NCI-H748 treated with DMSO at 0.1 percent for 48 hours (cell line): ENCODE results near the gene PEX11G.
A peak's percentile ranks its signal among the peaks of the same experiment; 100 is the strongest.

Experiments used
- DNase-seq: peaks from one replicate; lab custom pipeline; 2025; lab: John Stamatoyannopoulos, UW

The PEX11G gene

DNA sequence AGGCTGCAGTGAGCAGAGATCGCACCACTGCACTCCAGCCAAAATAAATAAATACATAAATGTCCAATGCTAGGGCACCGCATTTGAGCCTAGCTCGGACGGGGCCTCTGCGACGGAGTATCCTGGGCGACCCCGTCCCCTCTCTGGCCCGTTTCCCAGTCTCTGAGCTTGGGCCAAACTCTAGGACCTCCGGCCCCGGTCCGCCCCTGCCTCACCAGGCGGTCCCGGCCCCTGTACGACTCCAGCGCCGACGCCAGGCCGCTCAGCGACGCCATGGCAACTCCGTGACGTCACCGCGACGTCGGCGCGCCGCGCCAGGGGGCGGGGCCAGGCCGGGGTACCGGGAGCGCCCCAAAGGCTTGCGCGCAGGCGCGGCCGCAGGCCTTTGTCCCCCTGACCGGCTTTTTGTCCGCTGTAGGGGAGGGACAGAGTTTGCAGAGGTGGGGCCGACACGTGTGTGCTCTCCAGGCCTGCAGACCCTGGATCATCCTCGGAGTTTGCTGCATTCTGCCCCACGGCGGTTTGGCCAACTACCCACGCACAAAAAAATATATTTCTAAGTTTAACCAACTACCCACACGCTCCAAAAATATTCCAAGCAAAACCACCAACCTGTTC, at the start of gene PEX11G:
Gene PEX11G, minus strand, starts transcription at position 300 of the 618 bp plus-strand sequence. Its CDS starts 25 bp downstream, at position 275.
- DNase-seq = peak; percentile 68

DNA sequence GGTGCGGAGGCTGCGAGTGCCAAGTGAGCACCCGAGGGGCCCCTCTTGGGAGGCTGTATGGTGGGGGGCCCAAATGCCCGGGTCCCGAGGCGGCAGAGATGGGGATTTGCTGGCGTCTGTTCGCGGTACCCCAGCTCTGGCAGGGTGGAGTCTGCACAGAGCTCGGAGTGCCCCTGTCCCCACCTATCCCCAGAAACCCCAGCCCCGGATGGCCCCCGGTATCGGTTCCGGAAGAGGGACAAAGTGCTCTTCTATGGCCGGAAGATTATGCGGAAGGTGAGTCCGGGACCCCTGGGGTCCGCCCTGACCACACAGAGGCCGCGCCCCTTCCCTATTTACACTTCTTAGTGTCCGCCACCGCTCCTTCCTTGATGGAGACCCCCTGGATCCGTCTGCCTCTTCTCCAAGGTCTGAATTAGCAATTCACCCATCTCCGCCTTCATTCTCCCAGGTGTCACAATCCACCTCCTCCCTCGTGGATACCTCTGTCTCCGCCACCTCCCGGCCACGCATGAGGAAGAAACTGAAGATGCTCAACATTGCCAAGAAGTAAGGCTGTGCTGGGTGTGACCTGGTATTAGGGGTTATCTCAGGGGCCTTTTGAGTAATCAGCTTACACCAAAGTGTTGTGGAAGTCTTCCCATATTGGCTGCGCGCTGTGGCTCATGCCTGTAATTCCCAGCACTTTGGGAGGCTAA, 47.3 kb upstream of the PEX11G start:
- DNase-seq = no peak

DNA sequence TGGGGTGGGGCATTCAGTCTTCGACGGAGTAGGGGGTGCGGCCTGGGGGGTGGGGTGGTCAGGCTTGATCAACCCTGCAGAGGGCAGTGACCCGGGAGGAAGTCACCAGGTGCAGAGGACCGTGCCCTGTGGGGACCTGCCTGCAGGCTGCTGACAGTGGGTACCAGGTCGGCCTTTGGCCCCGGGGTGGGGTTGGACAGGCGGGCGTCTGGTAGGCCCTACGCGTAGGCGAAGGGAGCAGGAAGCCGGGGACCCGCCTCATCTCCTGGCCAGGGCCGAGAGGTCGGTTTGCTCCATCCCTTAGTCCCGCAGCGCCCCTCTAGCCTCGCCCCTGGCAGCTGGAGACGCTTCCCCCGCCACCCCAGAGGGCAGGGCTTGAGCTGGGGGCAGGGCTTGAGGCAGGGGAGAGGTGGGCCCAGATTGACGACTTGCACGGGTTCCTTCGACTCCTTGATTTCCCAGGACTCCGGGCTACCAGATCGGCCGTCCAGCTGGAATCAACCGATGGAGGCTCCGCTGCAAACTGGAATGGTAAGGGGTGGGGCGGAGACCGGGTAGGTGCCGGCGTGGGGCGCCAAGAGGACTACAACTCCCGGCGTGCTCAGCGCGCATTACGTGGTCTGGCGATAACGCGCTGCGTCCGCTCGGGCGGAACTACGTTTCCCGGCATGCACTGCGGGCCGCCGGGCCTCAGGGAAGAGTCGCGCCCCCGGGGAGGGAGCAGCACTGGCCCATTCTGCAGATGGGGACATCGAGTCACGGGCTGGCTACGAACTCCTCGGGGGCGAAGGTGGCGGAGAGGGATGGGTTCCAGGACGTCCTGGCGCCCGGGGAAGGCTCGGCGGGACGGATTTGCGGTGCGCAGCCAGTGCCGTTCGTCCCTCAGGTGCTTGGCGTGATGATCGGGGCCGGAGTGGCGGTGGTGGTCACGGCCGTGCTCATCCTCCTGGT, 46.5 kb upstream of the PEX11G start, which contains the start of gene PNPLA6:
Gene PNPLA6, plus strand, starts transcription at position 671 of the 951 bp plus-strand sequence. Its CDS starts 72 bp downstream, at position 743.
- DNase-seq = peak; percentile 49

DNA sequence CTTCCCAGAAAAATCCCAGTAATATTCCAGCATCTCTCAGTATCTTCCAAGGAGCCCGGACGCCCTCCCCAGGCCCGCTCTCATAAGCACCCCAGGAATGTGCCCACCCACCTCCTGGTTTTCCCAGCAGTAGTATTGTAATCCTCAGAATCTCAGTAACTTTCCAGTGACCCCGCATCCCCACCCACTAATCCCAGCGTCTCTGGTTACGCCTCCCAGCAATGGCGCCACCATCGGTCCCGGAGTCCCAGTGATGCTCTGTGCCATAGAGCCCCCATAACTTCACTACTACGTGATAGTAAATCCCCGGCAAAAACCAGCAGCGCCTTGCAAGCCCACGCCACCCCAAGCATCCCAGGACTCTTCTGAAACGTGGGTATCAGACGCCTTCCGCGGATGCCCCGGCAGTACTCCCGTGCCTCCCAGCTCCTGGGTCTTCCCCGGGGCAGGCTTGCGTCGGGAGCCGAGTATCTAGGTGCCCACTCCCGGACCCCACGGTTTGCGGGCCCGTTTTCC, 45.8 kb upstream of the PEX11G start:
- DNase-seq = no peak

DNA sequence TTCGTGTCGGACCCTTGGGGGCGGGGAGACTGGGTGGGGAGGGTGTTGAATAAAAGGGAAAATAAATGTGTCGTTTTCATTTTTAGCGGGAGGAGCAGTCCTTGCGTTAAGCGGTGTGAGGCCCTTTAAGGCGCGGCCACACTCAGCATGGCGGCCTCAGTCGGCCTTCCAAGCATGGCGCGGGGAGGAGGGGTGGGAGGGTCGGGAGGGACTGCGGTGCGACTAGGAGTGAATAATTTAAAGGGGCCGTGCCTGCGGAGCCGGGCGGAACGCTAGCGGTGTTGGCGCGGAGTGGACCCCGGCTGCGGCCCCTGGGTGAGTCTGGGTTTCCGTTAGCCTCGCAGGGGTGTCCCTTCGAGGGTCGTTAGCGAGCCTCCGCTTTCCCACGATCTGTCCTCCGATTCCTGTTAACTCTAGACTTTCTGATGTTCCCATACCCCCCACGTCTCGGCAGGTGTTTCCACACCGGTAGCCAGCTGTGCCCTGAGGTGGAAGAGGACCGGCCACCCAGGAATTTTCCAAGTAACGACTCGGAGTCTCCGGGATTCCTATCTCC, 45.2 kb upstream of the PEX11G start:
- DNase-seq = peak; percentile 27

DNA sequence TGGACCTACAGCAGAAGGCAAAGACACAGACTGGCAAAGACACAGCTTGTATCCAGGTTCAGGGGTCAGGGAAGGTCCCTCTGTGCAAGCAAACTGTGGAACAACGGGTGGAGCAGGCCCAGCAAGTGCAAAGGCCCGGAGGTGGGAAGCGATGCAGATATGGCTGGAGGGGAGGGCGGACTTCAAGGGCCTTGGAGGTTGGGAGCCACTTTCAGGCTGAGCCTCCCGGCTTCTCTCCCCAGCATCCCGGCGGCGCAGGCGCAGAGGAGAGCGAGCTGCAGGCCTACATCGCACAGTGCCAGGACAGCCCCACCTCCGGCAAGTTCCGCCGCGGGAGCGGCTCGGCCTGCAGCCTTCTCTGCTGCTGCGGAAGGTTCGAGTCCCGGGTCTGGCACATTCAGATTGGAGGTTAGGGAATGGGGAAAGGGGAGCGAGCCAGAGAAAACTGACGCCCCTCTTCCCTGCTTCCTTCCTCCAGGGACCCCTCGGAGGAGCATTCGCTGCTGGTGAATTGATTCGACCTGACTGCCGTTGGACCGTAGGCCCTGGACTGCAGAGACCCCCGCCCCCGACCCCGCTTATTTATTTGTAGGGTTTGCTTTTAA, 44.5 kb upstream of the PEX11G start:
- no peak for DNase-seq

DNA sequence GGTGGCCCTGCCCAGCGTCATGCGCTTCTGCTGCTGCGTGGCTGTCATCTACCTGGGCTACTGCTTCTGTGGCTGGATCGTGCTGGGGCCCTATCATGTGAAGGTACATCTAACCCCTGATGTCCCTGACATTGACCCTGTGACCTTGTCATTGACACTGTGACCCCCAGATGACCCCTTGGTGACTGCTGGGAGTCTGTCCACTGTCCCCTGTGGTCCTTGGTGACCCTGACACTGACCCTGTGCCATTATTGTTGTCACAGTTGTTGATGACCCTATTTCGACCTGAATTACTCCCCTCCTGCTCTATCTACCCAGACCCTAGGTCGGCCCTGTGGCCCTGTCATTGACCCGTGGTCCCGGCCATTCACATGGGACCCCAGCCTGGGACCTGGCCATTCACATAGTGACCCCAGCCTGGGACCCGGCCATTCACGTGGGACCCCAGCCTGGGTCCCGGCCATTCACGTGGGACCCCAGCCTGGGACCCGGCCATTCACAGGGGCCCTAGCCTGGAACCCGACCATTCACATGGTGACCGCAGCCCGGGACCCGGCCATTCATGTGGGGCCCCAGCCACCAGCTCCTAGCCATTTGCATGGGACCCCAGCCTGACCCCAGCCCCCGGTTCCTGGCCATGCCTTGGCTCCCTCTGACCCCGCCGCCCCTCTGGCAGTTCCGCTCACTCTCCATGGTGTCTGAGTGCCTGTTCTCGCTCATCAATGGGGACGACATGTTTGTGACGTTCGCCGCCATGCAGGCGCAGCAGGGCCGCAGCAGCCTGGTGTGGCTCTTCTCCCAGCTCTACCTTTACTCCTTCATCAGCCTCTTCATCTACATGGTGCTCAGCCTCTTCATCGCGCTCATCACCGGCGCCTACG, 41.0 kb upstream of the PEX11G start:
- no peak for DNase-seq

DNA sequence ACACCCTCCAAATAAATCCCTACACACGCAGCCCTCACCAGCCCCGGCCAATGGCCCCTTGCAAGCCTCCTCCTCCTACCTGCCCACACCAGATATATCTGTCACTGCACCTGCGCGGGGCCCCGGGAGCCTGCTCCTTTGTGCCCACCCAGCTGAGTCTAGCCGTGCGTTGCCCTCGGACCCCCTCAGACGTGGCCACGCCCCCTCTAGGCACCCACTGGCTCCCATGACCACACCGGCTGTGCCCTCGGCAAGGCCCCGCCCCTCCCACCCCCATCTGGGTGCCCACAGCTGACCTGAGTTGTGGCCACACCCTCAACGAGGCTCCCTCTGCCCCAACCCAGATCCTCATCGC, 40.4 kb upstream of the PEX11G start:
- no peak for DNase-seq

DNA sequence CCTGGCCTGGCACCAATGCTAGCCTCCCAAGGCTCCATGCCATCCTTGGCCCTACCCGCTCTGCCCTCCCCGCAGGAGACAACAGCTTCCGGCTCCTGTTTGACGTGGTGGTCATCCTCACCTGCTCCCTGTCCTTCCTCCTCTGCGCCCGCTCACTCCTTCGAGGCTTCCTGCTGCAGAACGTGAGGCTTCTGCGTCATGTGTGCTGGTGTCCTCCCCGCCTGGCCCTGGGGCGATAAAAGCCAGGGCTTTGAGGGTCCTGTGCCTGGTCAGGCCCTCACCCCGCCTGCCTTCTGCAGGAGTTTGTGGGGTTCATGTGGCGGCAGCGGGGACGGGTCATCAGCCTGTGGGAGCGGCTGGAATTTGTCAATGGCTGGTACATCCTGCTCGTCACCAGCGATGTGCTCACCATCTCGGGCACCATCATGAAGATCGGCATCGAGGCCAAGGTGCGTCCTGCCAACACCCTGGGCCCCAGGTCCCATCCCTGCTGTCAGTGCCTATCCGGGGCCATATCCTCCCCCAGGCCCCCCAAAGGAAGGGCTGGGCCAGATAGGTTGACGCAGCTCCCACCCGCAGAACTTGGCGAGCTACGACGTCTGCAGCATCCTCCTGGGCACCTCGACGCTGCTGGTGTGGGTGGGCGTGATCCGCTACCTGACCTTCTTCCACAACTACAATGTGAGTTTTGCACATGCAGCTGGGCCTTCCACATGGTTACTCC, 39.8 kb upstream of the PEX11G start:
- DNase-seq = no peak

DNA sequence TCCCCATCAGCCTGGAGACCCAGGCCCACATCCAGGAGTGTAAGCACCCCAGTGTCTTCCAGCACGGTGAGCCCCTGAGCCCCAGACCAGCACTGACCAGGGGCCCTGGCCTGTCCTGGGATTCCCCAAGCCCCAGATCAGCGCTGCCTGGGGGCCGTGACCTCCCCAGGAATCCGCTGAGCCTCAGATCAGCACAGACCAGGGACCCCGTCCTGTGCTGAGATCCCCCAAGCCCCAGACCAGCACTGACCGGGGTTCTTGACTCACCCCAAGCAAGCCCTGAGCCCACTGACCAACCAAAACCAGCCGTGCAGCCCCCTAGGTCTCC, 39.3 kb upstream of the PEX11G start:
- no peak for DNase-seq

DNA sequence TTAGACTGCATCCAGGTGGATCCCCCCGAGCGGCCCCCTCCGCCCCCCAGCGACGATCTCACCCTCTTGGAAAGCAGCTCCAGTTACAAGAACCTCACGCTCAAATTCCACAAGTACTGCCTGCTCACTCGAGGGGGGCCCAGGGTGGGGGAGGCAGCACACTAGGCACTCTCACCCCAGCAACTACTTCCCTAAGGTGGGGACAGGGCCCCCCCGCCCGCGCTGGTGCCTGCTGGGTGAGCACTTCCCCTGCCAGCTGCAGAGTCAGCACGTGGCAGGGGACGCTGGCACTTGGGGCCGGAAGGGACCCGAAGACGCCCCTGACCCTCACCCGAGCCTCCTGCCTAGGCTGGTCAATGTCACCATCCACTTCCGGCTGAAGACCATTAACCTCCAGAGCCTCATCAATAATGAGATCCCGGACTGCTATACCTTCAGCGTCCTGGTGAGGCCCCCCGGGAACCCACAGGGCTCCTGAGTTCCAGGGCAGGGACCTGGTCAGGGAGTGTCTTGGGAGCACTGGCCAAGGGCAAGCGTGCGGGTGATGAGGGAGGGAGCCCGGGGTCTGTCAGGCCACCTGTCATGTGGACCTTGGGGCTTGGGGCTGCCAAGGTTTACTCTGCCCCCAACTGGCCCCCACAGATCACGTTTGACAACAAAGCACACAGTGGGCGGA, 38.8 kb upstream of the PEX11G start:
- DNase-seq = no peak

DNA sequence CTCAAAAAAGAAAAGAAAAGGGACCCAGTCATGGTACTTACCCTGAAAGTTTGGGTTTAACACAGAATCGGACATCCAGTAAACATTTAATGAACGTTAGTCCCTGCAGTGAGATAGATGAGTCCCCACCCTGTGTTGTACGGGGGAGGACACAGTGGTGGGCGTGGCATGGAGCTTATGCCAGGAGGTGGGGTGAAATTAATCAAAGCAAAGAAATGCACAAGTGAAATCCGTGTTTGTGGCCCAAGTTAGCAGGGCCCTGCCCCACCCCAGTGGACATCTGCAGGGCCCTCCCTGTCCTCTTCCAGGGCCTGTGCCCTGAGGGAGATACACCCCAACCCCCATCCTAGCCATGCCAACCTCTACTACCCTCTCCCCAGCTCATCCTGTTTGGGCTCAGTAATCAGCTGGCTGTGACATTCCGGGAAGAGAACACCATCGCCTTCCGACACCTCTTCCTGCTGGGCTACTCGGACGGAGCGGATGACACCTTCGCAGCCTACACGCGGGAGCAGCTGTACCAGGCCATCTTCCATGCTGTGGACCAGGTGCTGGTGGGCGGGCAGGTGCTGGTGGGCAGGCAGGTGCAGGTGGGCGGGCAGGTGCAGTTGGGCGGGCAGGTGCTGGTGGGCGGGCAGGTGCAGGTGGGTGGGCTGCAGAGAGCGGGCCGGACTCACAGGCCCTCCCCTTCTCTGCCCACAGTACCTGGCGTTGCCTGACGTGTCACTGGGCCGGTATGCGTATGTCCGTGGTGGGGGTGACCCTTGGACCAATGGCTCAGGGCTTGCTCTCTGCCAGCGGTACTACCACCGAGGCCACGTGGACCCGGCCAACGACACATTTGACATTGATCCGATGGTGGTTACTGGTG, 37.5 kb upstream of the PEX11G start:
- no peak for DNase-seq

DNA sequence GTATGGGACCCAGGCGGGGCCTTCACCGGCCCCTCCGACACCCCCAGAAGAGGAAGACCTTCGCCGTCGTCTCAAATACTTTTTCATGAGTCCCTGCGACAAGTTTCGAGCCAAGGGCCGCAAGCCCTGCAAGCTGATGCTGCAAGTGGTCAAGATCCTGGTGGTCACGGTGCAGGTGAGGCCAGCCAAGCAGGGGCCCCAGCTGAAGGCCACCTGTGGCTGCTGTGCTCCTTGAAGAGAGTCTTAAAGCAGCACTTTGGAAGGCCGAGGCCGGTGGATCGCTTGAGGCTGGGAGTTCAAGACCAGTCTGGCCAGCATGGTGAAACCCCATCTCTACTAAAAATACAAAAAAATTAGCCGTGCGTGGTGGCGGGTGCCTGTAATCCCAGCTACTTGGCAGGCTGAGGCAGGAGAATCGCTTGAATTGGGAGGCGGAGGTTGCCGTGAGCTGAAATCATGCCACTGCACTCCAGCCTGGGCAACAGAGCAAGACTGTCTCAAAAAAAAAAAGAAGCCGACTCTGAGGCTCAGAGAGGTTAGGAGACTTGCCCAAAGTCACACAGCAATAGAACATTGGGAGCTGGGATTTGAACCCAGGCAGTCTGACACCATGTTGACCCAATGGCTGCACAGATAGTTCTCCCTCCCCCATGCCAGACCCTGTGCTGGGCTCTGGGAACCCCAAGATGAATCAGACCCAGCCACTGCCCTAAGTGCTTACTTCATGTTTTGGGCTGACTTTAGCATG, 36.3 kb upstream of the PEX11G start:
- DNase-seq = no peak

DNA sequence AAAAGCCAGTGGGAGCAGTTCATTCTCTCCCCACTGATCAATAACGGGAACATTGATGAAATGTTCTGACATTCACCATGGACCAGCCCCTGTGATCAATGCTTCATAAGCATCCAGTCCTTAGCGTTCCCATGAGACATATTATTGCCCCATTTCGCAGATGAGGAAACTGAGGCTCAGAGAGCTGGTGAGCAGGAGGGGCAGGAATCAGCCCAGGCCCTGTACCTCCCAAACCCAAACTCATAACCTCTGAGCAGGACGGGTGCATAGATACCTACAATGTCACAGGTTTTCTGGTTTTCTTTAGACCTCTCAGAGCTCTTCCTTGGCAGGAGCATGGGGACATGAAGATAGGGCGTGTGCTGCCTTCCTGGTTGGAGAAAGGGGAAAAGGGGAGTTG, 35.7 kb upstream of the PEX11G start:
- no peak for DNase-seq

DNA sequence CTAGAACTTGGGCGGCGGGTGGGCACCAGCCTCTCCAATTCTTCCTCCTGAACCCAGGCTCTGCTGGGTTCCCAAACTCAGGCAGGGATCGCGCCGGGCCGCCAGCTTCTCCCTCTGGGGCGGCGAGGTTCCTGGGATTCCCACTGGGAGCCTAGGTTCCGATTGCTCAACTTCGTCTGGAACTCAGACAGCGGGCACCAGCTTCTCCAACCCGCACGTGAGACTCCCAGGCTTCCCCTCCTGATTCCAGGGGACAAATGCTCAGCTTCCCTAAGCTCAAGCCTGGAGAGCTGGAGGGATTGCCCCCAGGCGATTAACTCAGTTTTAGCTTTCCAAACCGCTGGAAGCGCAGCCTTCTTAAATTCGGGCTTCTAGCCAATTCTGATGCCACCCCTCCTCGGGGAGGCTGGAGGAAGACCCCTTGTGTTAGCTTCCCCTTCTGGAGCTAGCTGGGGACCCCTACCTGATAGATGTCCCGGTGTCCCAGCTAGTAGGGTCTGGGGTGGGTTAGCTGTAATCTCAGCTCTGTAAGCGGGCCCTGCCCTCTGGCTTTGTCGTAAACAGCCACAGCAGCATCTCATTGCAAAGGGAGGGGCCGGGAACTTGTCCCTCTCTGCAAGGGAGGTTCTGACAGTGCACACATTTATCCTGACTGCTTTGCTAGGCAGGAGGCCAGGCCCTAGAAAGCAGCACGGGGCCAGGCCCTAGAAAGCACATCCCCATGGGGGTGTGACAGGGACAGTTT, 34.3 kb upstream of the PEX11G start:
- no peak for DNase-seq

DNA sequence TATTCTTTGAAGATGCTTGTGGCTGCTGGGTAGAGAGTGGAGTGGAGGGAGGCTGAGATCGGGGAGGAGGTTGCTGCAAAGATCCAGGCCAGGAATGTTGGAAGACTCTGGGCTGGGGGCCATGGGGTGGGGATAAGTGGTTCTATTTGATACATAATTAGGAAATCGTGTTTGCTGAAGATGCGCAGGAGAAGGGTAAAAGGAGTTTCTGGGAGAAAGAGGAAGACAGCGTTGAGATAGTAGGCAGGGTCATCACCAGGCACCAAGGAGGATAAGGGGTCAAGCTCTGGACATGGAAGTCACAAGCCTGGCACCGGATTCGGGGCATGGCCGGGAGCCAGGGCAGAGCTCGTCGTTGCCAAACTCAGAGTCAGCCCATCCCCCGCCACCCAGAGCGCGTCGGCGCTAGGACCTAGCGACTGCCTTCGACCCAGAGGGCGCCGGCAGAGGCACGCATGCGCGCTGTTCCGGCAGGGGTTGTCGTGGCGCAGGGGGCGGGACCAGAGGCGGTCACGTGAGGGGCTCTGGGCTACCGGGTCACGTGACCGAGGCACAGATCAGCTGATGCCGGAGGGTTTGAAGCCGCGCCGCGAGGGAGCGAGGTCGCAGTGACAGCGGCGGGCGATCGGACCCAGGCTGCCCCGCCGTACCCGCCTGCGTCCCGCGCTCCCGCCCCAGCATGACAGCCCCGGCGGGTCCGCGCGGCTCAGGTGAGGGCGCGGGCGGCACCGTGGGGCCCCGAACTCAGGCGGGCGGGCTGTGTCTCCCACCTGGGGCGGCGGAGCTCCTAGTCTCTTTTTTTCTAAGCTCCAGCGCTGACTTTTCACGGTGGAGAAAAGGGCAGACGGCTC, 33.5 kb upstream of the PEX11G start, which contains the start of gene MCOLN1:
Gene MCOLN1, plus strand, starts transcription at position 553 of the 851 bp plus-strand sequence. Its CDS starts 127 bp downstream, at position 680.
- peak; percentile 72 for DNase-seq
